IPS DF 4.7 (cell line): ENCODE measurements around the gene KCNQ1.

ENCODE experiments used
- DNase-seq: peaks from one replicate; pipeline ENCODE4 v3.0.0-alpha.2; 2013; ENCODE audit warnings: low spot score; ENCODE audit errors: extremely low read depth

Gene KCNQ1

GRCh38 chr11:2424811-2425495 is 19.9 kb upstream of the KCNQ1 start:
- DNase-seq, result no peak

- DNase-seq, result no peak
Measured at GRCh38 chr11:2425506-2425905, 19.3 kb upstream of the KCNQ1 start.

- no peak for DNase-seq
Measured at GRCh38 chr11:2426221-2426620, 18.6 kb upstream of the KCNQ1 start.

GRCh38 chr11:2426826-2427521 is 17.8 kb upstream of the KCNQ1 start:
- DNase-seq, result no peak

- no peak for DNase-seq
Measured at GRCh38 chr11:2427721-2428321, 17.0 kb upstream of the KCNQ1 start.

GRCh38 chr11:2428322-2428795 is 16.4 kb upstream of the KCNQ1 start:
- DNase-seq, result peak; percentile 19

- no peak for DNase-seq
Measured at GRCh38 chr11:2431395-2431794, 13.4 kb upstream of the KCNQ1 start.

GRCh38 chr11:2432171-2432621 is 12.6 kb upstream of the KCNQ1 start:
- no peak for DNase-seq

- DNase-seq, result no peak
Measured at GRCh38 chr11:2432628-2433071, 12.2 kb upstream of the KCNQ1 start.

GRCh38 chr11:2433106-2433925 is 11.5 kb upstream of the KCNQ1 start:
- no peak for DNase-seq

- no peak for DNase-seq
Measured at GRCh38 chr11:2434008-2434407, 10.8 kb upstream of the KCNQ1 start.

- DNase-seq, result no peak
Measured at GRCh38 chr11:2434506-2435255, 10.1 kb upstream of the KCNQ1 start.

GRCh38 chr11:2435288-2436012 is 9.4 kb upstream of the KCNQ1 start:
- no peak for DNase-seq

GRCh38 chr11:2436013-2436520 is 8.7 kb upstream of the KCNQ1 start:
- no peak for DNase-seq

- no peak for DNase-seq
Measured at GRCh38 chr11:2436521-2437031, 8.2 kb upstream of the KCNQ1 start.

GRCh38 chr11:2437516-2437915 is 7.3 kb upstream of the KCNQ1 start:
- no peak for DNase-seq

- DNase-seq, result no peak
Measured at GRCh38 chr11:2439820-2440219, 5.0 kb upstream of the KCNQ1 start.

- DNase-seq, result no peak
Measured at GRCh38 chr11:2440646-2441045, 4.2 kb upstream of the KCNQ1 start.

- no peak for DNase-seq
Measured at GRCh38 chr11:2441171-2441570, 3.6 kb upstream of the KCNQ1 start.

GRCh38 chr11:2442589-2442988 is 2.2 kb upstream of the KCNQ1 start:
- no peak for DNase-seq
